ENCODE measurements around the gene LIPC.

The LIPC gene

DNA sequence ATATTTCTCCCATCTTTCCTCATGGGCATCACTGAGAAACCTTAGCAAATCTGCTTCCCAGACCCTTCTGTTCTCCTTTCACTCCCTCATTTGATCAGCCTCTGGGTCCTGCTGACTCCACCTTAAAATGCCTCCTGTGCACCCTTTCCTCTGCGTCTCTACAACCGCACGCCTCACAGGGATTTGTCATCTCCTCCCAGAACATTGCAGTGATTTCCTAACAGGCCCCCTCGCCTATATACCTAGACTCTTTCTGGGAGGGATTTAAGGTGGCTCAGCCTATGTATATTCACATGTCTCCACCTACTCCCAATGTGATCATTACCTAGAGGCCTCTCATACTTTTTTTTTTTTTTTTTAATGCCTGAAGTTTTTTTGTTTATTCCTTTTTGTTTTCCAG lies 69.2 kb downstream of the LIPC start:
- DNase-seq: no peak

- no peak for DNase-seq
Measured at GRCh38 chr15:58501636-58502188, 69.9 kb downstream of the LIPC start.

DNA sequence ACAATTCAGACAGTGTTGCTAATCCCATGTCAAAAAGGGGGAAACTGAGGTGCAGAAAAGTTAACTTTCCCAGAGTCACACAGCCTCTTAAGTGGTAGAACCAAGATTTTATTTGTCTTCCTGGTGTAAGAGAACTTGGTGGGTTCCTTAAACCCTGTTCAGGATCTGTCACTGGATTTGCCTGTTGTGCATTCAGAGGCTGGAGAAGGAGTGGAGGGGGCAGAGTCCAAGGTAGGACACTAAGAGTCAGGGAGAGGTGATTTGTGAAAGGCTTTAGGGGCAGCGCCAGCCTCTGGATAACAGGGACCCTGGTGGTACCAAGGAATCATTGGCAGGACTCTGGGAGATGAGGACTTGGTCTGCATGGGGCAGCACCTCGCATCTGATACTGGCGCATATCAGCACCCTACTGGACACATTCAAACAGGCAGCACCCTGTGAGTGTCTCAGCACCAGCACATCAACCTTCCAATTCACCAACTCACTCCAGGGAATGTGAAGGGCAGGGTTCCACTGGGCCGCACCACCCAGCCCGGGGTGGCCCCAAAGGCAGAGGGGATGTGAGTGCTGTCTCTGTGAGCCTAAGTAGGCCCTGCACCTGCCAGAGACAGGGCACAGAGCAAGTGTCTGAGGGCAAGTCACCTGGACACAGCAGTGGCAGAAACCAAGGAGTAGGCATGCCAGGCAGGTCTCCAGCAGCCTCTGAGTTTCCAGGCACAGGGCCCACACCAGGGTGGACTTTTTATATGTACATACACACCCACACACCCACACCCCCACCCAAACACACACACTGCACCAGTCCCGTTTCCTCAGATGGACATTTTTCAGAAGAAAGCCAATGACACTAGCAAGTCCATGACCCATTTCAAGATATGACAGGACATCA lies 71.6 kb downstream of the LIPC start:
- no peak for DNase-seq

DNA sequence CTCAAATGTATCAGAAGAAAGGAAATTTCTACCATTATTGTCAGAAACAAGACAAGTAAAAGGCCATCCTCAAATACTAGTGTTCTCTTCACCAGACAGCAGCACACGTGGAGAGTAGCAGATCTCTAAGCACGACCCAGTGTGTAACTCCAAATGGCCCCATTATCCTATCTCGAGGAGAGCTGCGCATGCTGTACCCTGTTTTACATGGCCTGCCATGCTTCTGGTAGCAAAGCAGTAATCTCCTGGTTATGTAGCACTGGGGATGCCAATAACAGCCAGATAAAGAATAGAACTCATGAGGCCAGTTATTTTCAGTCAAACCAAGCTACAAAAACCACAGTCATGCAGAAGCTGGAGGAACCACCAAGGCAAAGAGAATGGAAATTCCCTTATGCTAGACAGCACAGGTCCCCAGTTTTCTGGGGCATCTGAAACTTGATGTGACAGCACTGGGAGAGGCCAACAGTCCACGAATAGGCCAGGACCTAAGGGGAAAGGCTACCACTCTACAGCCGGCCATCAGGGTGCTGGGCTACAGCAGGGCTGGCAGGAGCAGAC lies 73.0 kb downstream of the LIPC start:
- DNase-seq: no peak

DNA sequence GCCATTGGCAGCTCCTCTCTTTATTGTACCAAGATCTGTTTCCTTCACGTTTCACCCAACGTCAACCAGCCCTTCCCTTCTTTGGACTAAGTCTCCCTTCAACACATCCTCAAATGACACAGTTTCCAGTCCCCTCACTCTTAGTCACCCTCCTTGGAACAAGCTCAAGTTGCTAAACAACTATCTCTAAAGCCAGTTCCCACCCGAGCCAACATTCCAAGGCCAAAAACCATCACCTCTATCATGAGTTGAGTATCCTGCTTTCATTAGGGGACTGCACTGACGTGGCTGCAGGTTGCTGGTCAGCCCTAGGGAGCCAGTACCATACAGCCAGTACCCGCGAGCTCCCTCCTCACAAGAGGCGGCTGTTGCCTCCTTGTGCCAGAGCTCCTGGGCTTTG lies 73.8 kb downstream of the LIPC start:
- DNase-seq: no peak

DNA sequence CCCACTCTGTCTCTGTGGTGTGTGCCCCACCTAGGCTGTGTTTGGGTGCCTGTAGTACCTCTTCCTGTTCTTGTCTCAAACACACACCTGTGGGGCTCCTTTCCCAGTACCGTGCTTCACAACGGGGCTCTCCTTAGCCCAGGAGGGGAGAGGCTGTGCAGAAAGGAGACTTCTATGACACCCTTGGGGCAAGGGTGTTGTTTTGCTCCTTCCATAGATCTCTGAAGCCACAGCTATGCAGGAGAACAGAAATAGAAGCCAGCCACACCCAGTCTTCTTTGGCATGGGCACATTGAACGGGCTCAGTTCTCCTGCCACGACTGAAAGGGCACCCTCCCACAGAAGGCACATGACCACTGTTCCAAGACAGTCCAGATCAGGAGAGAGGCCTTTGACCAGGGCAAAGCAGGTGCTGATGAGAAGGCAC lies 74.3 kb downstream of the LIPC start:
- no peak for DNase-seq

- DNase-seq: no peak
Measured at GRCh38 chr15:58506783-58507668, 75.2 kb downstream of the LIPC start.

DNA sequence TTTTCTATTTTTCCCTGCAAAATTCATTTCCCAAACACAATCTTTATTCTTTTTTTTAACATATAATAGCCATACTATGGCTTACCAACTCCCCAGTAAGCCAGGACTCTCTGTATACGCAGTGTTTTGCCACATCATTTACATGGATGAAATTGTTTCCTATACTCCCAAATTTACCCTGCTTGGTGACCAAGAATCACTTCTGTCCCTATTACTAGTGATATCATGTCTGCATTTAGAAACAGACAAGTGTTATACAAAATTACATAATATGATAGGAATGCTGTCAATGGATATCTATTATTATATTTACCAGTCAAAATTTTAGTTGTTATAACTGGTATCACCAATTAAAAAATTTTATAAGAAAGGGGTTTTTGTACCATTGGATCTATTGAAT lies 77.8 kb downstream of the LIPC start:
- DNase-seq: no peak

GRCh38 chr15:58510715-58511598 lies 79.2 kb downstream of the LIPC start:
- DNase-seq: no peak

- no peak for DNase-seq
Measured at GRCh38 chr15:58511599-58511987, 79.8 kb downstream of the LIPC start.

GRCh38 chr15:58512522-58512921 lies 80.7 kb downstream of the LIPC start:
- no peak for DNase-seq

- no peak for DNase-seq
Measured at GRCh38 chr15:58513008-58513407, 81.2 kb downstream of the LIPC start.

DNA sequence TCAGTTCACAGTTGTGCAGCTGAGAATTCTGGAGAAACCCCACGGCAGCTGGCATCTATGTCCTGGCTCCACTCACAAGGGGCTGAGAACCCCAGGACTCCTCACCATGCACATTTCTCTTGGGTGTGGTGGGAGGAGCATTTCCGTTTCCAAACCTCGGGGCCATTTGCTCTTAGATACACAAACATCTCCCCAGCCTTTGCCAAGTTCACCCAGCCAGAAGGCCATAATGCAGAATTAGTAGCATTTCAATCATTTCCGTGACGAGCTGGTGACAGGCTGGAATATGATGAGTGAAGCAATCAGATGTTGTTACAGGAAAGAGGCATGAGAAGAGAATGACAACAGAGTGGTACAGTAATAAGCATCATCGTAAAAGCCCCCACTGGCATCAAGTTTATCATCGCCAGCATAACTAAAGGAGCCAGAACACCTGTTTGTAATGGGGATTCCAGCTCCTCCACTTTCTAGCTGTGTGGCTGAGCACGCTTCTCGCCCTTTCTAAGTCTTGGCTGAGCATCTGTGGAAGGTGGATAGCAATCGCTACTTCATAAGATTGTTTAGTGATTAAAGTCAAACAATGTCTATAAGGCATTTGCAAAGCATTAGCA lies 82.0 kb downstream of the LIPC start:
- no peak for DNase-seq

DNA sequence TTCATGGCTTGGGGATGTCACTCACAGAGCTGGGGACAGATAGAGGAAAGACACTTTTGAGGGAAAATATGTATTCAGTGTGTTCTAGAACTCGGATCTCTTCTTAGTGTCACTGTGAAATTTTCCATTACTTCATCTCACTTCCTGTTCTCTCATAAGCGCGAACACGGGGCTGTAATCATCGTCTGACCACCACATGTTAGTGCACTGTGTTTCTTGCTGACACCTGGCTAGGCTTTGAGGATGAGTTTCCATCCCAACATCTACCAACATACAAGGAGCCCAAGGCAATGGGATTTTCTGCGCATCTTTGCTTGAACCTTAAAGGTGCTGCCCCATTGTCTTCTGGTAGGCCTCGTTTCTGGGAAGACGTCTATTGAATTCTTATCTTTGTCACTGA lies 84.0 kb downstream of the LIPC start:
- DNase-seq: no peak

- no peak for DNase-seq
Measured at GRCh38 chr15:58517252-58517681, 85.5 kb downstream of the LIPC start.

GRCh38 chr15:58517682-58518525 lies 86.1 kb downstream of the LIPC start:
- DNase-seq: no peak

GRCh38 chr15:58518626-58519025 lies 86.8 kb downstream of the LIPC start:
- no peak for DNase-seq

- no peak for DNase-seq
Measured at GRCh38 chr15:58519516-58519915, 87.7 kb downstream of the LIPC start.

DNA sequence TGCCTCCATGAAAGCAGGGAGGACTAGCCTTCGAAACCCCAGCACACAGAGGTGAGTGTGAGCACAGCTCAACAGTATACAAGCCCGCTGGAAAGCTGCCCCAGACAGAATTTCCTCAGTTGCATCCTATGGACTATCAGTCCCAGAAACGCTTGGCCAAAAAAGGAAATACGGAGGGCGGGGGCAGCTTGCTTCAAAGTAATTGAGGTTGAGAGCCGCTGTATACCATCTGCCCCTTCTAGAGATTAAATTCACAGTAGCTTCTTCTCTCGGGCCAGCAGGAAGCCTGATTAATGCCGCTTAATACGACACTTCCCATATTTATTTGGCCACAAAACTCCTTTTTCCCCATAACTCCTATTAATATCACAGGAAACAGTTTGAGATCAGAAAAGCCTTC lies 88.7 kb downstream of the LIPC start:
- no peak for DNase-seq

- no peak for DNase-seq
Measured at GRCh38 chr15:58520936-58521292, 89.1 kb downstream of the LIPC start.
